ENCODE data around the gene RPA1. TPM values are rescaled to one million over a fixed set of nuclear protein-coding genes. Genes with fewer than 3 reads are reported as not detected.

RPA1 gene
- total and polyA plus RNA-seq, 9 of the 15 experiments (the other 6 are each of a cell fraction or from before 2014, with no cell fraction given): 25.2 to 125 (median 47.4) TPM

DNA sequence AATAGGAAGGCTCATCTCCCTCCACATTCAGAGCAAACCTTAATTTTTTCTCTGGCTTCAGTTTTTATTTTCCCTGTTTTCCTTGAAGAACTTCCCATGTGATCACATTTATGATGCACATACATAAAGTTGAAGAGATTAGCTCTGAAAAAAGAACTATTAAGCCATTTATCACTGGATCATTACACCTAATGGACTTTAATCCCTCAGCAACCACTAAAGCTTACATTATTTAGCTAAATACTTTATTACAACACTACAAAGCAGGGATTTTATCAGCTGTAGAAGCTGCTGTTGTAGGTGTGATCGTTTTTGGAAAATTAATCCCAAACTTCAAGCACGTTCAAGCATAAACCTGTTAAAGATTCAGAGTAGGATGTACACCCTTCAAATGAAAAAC is 21.2 kb upstream of the RPA1 start:
- peaks cover 16% of the 10 kb centered on the region; the same call in 2 of the 3 replicates for H3K36me3 ChIP-seq (ENCODE audit: control insufficient read depth, insufficient read depth, low read length)
- no peak for ATAC-seq
- no peaks in the 10 kb centered on the region for H4K20me1 ChIP-seq (replicated peaks; ENCODE audit: control insufficient read depth, insufficient read depth, low read length)
- no peaks in the 10 kb centered on the region for H3K9me1 ChIP-seq (ENCODE audit: control insufficient read depth, insufficient read depth, low read length)
- intact Hi-C loops (cut with micrococcal nuclease) (no loop called here), in situ Hi-C loops (cut with MboI) (no loop called here)
- no peak overlapping the region for H3K4me3 ChIP-seq
- ChIA-PET CTCF (ENCODE audit: low intra/inter-chr PET ratio) (no interaction called here), POLR2A (interaction anchor here (0.7 kb wide), 1 partner anchor 96 kb away, joined by 3 read pairs; no protein-coding TSS in a partner anchor)
- no peaks in the 10 kb centered on the region for H3K79me2 ChIP-seq (ENCODE audit: control insufficient read depth, insufficient read depth, low read length)
- no peak for FAIRE-seq
- H3K27me3 ChIP-seq (ENCODE audit: control insufficient read depth in 2 of 2, insufficient read depth in 2 of 2, low read length in 2 of 2): no peaks in the 10 kb centered on the region
- no peak overlapping the region for H3K9ac ChIP-seq (ENCODE audit: insufficient read depth in 1 of 2, low read depth in 2 of 2, low read length in 2 of 2)
- no peak overlapping the region for H2AFZ ChIP-seq (ENCODE audit: low read depth, low read length)
- no peaks in the 10 kb centered on the region for H3K9me3 ChIP-seq (replicated peaks; ENCODE audit: control insufficient read depth, insufficient read depth, low read depth, low read length)
- whole genome bisulfite sequencing (ENCODE audit: insufficient coverage, low coverage, missing lambda C conversion rate): 46% methylated on average over 2 of the region's 2 CpGs
- no peaks in the 10 kb centered on the region for H3K4me1 ChIP-seq (replicated peaks in 1 of 2; ENCODE audit: control insufficient read depth in 2 of 2, insufficient read depth in 2 of 2, low read length in 2 of 2)
- no peak overlapping the region for H3K4me2 ChIP-seq (ENCODE audit: insufficient read depth, low read length)
- DNase-seq (ENCODE audit: extremely low read depth in 1 of 4, low spot score in 3 of 4): no peak
- no peak overlapping the region for H3K27ac ChIP-seq (ENCODE audit: extremely low read depth, low read depth, low read length)
- BruUV-seq (replicated peaks): no TSS peak
- no peak for TF ChIP-seq TSHZ1 (CRISPR knock-in tag; IDR thresholded peaks at IDR 0.05)
- no peak for TF ChIP-seq GABPB1 (CRISPR knock-in tag; IDR thresholded peaks at IDR 0.05)
- TF ChIP-seq TSC22D4 (tag; IDR thresholded peaks at IDR 0.05): no peak
- TF ChIP-seq, protein P1, sequence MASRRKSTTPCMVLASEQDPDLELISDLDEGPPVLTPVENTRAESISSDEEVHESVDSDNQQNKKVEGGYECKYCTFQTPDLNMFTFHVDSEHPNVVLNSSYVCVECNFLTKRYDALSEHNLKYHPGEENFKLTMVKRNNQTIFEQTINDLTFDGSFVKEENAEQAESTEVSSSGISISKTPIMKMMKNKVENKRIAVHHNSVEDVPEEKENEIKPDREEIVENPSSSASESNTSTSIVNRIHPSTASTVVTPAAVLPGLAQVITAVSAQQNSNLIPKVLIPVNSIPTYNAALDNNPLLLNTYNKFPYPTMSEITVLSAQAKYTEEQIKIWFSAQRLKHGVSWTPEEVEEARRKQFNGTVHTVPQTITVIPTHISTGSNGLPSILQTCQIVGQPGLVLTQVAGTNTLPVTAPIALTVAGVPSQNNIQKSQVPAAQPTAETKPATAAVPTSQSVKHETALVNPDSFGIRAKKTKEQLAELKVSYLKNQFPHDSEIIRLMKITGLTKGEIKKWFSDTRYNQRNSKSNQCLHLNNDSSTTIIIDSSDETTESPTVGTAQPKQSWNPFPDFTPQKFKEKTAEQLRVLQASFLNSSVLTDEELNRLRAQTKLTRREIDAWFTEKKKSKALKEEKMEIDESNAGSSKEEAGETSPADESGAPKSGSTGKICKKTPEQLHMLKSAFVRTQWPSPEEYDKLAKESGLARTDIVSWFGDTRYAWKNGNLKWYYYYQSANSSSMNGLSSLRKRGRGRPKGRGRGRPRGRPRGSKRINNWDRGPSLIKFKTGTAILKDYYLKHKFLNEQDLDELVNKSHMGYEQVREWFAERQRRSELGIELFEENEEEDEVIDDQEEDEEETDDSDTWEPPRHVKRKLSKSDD (conservative IDR thresholded peaks at IDR 0.05; ENCODE audit: low read length): no peak
- no peak for TF ChIP-seq MTA2 (IDR thresholded peaks at IDR 0.05; ENCODE audit: low read depth)
- TF ChIP-seq, protein P2, sequence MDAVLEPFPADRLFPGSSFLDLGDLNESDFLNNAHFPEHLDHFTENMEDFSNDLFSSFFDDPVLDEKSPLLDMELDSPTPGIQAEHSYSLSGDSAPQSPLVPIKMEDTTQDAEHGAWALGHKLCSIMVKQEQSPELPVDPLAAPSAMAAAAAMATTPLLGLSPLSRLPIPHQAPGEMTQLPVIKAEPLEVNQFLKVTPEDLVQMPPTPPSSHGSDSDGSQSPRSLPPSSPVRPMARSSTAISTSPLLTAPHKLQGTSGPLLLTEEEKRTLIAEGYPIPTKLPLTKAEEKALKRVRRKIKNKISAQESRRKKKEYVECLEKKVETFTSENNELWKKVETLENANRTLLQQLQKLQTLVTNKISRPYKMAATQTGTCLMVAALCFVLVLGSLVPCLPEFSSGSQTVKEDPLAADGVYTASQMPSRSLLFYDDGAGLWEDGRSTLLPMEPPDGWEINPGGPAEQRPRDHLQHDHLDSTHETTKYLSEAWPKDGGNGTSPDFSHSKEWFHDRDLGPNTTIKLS (IDR thresholded peaks at IDR 0.05; ENCODE audit: borderline replicate concordance, low read depth): no peak
- no peak for TF ChIP-seq FOXM1 (IDR thresholded peaks at IDR 0.05; ENCODE audit: low read depth)
- no peak for TF ChIP-seq FOXM1 (CRISPR knock-in tag; IDR thresholded peaks at IDR 0.05; ENCODE audit: low read depth)
- TF ChIP-seq ZNF124 (CRISPR knock-in tag; IDR thresholded peaks at IDR 0.05): no peak
- TF ChIP-seq ZNF436 (CRISPR knock-in tag; IDR thresholded peaks at IDR 0.05): no peak
- TF ChIP-seq PCBP2 (IDR thresholded peaks at IDR 0.05; ENCODE audit: low read depth, low read length, poor library complexity, severe bottlenecking): no peak
- TF ChIP-seq, protein P3, sequence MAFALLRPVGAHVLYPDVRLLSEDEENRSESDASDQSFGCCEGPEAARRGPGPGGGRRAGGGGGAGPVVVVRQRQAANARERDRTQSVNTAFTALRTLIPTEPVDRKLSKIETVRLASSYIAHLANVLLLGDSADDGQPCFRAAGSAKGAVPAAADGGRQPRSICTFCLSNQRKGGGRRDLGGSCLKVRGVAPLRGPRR (CRISPR knock-in tag; IDR thresholded peaks at IDR 0.05): no peak
- no peak for TF ChIP-seq ZNF232 (CRISPR knock-in tag; IDR thresholded peaks at IDR 0.05)
- TF ChIP-seq MITF (IDR thresholded peaks at IDR 0.05): no peak
